HG03342 (cell line): ENCODE data around the gene BPGM.

ENCODE experiments used
- ATAC-seq: cut with Tn5 transposase; IDR thresholded peaks from one replicate; pipeline ENCODE4 v1.9.1; 2021; ENCODE audit warnings: mild to moderate bottlenecking, moderate library complexity; ENCODE audit not compliant: unreplicated experiment

BPGM gene

GRCh38 chr7:134714470-134715205, 68.0 kb downstream of the BPGM start:
- ATAC-seq: no peak

- ATAC-seq: no peak
Measured at GRCh38 chr7:134718211-134718875, 71.7 kb downstream of the BPGM start.

- no peak for ATAC-seq
Measured at GRCh38 chr7:134720091-134720935, 73.7 kb downstream of the BPGM start.

- ATAC-seq: no peak
Measured at GRCh38 chr7:134721171-134721570, 74.5 kb downstream of the BPGM start.

GRCh38 chr7:134722786-134723322, 76.2 kb downstream of the BPGM start:
- ATAC-seq: no peak

- ATAC-seq: no peak
Measured at GRCh38 chr7:134723892-134724291, 77.2 kb downstream of the BPGM start.

- ATAC-seq: no peak
Measured at GRCh38 chr7:134724606-134725005, 78.0 kb downstream of the BPGM start.

GRCh38 chr7:134726581-134726980, 79.9 kb downstream of the BPGM start:
- ATAC-seq: no peak

GRCh38 chr7:134727711-134728110, 81.1 kb downstream of the BPGM start:
- no peak for ATAC-seq
